HG03097 (cell line): Measurements from ENCODE around the gene EPS8.

Source experiments
- ATAC-seq: cut with Tn5 transposase; IDR thresholded peaks from one replicate; pipeline ENCODE4 v1.9.1; 2021; ENCODE audit not compliant: unreplicated experiment, low FRiP score

EPS8 gene

GRCh38 chr12:15698377-15698871 is 90.8 kb downstream of the EPS8 start:
- no peak for ATAC-seq

GRCh38 chr12:15697201-15697600 is 92.0 kb downstream of the EPS8 start:
- no peak for ATAC-seq

GRCh38 chr12:15693228-15693911 is 95.8 kb downstream of the EPS8 start:
- ATAC-seq = no peak

- no peak for ATAC-seq
Observed at GRCh38 chr12:15691388-15691787, 97.8 kb downstream of the EPS8 start.

- no peak for ATAC-seq
Observed at GRCh38 chr12:15690320-15690719, 98.9 kb downstream of the EPS8 start.

GRCh38 chr12:15689751-15690191 is 99.4 kb downstream of the EPS8 start:
- ATAC-seq = no peak

GRCh38 chr12:15688838-15689625 is 100.2 kb downstream of the EPS8 start:
- no peak for ATAC-seq

- no peak for ATAC-seq
Observed at GRCh38 chr12:15688202-15688736, 100.9 kb downstream of the EPS8 start.

GRCh38 chr12:15687583-15687982 is 101.6 kb downstream of the EPS8 start:
- no peak for ATAC-seq

- no peak for ATAC-seq
Observed at GRCh38 chr12:15684896-15685658, 104.1 kb downstream of the EPS8 start.

- ATAC-seq = no peak
Observed at GRCh38 chr12:15682826-15683225, 106.4 kb downstream of the EPS8 start.

- no peak for ATAC-seq
Observed at GRCh38 chr12:15679151-15679550, 110.0 kb downstream of the EPS8 start.

GRCh38 chr12:15677726-15678201 is 111.4 kb downstream of the EPS8 start:
- ATAC-seq = no peak

- no peak for ATAC-seq
Observed at GRCh38 chr12:15677228-15677627, 112.0 kb downstream of the EPS8 start.

GRCh38 chr12:15672671-15673270 is 116.4 kb downstream of the EPS8 start:
- no peak for ATAC-seq

GRCh38 chr12:15670756-15671155 is 118.4 kb downstream of the EPS8 start:
- ATAC-seq = no peak

GRCh38 chr12:15669256-15669948 is 119.8 kb downstream of the EPS8 start:
- no peak for ATAC-seq

GRCh38 chr12:15664491-15664890 is 124.7 kb downstream of the EPS8 start:
- no peak for ATAC-seq

GRCh38 chr12:15662983-15663659 is 126.1 kb downstream of the EPS8 start:
- ATAC-seq = no peak
